ENCODE measurements around the gene DDX4.
"Not testable (repeated sequence)": the region's sequence is repeated elsewhere in the genome, so short reads cannot be mapped to it uniquely, and the experiment has no call there.

Gene DDX4

DNA sequence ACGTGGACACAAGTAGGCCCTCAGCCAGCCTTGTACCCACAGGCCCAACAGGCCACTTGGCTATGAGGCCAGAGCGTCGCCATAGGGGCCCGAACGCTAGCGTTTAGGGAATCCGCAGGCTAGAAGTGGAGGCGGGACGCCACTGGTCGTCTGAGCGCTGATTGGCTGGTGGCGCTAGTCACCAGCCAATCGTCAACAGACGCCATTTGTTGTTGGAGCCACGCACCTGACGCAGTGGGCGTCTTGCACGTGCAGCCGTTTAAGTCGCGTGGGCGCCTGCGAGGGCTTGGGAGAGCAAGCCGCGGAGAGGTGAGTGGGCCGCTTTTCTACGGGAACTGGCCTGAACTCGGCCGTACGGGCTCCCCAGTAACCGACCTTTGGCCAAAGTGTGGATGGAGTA lies at the start of gene DDX4:
Gene DDX4, plus strand, starts transcription at position 269 of the 400 bp plus-strand sequence. CDS start 903 bp downstream, outside the sequence.
- no peak for DNase-seq (ENCODE audit: low spot score)

DNA sequence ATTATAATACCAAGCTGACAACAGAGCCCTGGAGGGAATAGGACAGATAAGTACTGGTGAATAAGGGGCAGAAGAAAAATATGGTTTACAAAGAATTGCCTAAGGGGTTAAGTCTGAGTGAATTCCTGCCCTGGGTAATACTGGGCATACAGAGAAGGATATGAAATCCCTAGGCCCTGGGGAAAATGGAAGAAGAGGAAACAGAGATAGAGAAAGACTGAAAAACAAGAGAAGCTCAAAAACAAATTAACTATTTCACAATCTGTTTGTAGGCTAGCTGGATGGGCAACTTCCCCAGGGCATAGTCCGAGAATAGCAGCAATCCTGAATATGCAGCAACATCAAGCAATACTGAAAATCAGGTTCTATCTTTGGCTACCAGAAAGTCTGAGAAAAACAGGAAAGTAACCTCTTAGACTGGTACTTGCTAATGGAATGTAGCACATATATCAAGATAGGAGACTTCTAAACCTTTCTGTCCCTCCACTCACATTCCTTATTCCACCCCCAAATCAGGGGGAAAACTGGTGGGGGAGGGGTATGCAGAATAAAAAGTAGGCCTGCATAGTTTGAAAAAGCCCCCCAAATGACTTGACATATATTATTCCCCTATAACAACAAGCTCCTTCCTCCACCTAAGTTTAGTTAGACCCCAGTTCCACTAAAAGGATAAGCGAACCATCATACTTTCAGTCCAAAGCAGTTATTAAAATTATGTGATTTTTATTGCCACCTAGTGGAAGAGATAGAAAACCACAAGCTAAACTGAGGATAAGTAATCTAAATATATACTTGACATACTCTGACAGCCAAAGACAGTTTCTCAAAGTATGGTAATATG lies 46.4 kb upstream of the DDX4 start:
- peak; percentile 62 for DNase-seq (ENCODE audit: low spot score)

DNA sequence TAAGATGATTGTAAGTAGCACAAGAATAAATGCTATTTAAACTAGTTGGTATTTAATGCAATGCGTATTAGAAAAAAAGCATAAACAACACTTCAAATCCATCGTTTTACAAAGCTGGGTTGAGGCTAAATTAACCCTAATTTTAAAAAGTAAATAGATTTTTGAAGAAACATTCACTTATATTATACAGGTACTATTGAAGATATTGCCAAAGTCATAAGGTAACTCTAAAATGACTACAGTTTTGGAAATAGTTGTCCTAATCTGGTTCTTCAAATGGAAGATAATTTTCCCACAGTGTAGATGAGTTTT lies 45.8 kb upstream of the DDX4 start:
- DNase-seq (ENCODE audit: low spot score) = no peak

DNA sequence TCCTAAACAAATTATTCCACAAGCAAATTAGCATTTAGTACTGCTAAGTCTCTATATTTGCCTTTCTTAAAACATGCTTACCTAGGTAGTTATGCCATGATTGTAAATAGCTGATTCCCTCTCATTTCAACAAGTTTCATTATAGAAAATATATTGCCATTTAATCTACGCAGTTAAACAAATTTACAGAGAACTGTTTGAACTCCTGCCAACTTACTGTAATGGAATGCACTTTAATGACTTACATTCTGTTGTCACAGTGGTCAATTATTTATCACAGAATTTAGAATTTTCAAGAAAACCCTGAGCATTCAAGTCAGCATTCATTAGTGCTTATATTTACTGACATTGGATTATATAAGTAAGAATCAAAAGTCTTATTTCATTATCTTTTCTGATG lies 45.4 kb upstream of the DDX4 start:
- DNase-seq (ENCODE audit: low spot score) = no peak

DNA sequence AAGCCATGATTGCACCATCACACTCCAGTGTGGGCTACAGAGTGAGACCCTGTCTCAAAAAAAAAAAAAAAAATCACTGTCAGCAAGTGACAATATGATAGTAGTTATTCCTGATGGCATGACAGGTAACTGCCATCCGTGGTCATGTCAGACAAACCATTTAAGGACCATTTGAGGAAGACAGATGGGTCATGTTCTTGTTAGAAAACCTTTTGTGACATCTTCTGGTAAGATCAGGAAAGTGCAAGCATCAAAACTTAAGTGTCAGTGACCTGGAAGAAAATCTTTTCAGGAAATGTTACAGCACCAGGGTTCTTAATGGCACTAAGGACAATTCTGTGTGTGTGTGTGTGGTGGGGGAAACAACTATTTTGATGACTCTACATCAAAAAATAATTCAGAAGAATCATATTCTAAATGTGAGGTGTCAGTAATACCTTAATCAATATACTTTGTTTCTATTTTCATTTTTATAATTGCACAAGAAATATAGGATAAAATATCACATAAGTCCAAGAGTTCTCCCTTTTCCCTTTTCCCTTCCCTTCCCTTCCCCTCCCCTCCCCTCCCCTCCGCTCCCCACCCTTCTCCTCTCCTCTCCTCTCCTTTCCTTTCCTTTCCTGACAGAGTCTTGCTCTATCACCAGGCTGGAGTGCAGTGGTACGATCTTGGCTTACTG lies 43.6 kb upstream of the DDX4 start:
- DNase-seq (ENCODE audit: low spot score) = peak; percentile 37

DNA sequence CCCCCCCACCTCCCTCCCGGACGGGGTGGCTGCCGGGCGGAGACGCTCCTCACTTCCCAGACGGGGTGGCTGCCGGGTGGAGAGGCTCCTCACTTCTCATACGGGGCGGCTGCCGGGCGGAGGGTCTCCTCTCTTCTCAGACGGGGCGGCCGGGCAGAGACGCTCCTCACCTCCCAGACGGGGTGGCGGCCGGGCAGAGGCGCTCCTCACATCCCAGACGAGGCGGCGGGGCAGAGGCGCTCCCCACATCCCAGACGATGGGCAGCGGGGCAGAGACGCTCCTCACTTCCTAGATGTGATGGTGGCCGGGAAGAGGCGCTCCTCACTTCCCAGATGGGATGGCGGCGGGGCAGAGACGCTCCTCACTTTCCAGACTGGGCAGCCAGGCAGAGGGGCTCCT lies 41.2 kb upstream of the DDX4 start:
- not testable (repeated sequence) for DNase-seq (ENCODE audit: low spot score)

DNA sequence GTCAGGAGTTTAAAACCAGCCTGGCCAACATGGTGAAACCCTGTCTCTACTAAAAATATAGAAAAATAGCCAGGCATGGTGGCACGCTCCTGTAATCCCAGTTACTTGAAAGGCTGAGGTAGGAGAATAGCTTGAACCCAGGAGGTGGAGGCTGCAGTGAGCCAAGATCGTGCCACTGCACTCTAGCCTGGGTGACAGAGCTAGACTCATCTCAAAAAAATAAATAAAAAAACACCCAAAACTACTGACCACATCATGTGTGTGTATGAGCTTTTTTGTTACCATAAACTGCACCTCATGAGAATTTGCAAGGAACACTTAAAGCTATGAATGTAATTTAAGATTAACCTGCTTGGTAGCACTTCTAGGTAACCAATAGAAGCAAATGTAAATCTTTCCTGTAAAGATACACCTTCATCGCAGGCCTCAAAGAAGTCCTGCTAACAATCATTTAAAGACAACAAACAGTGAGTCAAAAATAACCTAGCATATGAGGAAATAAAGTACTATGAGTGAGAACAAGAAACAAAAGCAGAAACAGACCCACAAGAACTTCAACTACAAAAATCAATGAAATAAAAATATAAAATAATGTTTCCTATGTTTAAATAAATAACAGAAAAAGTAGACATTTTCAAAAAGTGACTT lies 38.7 kb upstream of the DDX4 start:
- DNase-seq (ENCODE audit: low spot score) = no peak

DNA sequence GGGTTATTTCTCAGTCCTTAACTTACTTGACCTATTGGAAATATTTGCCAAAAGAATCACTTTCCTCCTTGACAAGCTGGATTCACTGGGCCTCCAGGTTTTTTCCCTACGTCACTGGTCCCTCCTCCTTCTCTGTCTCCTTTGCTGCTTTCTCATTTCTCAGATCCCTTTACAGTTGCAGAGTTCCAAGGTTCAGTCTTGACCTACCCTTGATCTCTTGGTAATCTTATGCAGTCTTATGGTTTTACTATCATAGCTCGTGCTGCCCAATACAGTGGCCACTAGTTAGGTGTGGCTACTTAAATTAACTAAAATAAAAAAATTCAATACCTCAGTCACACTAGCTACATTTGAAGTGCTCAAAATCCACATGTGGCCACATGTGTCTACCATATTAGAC lies 37.1 kb upstream of the DDX4 start:
- DNase-seq (ENCODE audit: low spot score) = no peak

DNA sequence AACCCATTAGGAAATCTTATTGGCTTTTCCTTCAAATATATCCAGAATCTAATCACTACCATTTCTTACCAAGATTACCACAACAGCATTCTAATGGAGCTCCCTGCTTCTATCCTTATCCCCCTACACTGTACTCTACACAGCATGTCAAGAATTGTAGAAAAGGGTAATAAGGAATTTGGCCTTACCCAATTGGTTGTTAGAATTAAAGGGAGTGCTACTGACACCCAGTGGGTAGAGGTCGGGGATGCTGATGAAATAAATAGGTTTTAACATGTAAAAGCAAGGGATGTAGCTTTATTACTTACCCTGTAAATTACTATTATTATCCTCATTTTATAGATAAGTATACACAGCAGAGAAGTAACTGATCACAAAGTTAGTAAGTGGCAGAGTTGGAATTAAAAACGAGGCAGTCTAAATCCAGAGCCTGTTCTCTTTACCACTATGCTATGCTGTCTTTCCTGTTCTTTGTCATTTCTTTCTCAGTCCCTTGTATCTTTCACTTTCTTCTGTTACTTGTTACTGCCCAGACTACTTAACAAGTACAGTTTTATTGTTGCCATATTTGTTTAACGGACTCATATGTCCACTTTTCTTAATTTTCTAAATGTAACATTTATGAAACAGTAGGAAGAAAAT lies 36.3 kb upstream of the DDX4 start:
- no peak for DNase-seq (ENCODE audit: low spot score)

DNA sequence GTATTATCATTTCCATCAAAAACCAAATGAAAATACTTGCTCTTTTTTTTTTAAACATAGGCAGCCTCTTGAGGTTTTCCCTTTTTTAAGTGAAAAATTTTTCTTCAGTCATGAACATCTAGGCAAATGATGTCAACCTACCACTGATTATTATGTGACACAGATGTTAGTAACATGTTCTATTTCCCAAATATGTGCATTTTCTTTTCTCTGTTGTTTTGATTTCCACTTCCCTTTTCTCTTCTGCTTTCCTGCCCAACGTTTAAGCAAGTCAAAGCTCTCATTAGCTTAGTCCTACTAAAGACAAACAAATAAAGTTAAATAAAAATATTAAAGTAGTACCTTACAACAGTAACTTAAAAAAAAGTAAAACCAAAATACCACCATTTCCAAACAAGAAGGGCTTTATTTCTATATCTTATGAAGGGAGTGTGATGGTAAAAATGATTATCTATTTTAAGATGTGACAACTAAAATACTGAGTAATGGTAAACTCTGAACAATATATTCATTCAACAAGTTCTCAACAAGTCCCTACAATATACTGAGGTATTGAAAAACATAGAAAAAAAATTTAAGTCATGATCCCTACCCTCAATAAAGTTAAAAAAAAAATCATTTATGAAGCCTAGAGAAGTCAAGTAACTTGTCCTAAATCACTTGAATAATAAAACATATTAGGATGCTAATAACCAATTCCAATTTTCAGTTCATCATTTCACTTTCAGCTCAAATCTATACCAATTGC lies 35.1 kb upstream of the DDX4 start:
- no peak for DNase-seq (ENCODE audit: low spot score)

DNA sequence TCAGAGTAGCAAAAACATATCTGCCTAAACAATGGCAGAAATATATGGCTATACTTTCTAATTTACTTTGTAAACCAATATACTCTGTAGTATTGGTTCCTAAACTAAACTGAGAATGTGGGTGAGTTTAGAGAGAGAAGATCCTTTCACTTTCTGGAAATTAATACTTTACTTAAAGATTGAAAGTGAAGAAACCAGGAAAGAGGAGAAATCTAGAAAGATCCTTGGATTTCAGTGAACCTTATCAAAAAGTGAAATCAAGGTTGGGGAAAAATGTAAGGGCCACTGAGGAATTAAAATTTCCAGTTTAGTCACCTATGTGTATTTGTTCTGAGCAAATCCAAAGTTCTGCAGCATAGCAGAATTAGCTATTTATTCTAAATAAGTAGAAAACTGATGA lies 31.6 kb upstream of the DDX4 start:
- no peak for DNase-seq (ENCODE audit: low spot score)

DNA sequence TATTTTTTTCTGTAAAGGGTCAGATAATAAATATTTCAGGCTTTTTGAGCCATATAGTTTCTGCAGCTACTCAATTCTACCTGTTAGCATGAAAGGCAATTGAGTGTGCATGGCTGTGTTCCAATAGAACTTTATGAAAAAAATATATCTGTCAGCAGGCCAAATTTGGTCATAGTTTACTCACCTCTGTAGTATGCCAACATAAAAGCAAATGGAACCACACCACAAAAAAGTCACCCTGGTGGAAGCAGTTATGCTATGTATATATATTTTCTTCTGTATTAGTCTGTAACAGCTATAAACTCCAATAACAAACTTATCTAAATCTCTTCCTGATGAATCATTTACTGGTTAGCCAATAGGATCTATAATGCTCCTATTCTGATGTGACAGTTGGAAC lies 29.1 kb upstream of the DDX4 start:
- peak; percentile 2 for DNase-seq (ENCODE audit: low spot score)

DNA sequence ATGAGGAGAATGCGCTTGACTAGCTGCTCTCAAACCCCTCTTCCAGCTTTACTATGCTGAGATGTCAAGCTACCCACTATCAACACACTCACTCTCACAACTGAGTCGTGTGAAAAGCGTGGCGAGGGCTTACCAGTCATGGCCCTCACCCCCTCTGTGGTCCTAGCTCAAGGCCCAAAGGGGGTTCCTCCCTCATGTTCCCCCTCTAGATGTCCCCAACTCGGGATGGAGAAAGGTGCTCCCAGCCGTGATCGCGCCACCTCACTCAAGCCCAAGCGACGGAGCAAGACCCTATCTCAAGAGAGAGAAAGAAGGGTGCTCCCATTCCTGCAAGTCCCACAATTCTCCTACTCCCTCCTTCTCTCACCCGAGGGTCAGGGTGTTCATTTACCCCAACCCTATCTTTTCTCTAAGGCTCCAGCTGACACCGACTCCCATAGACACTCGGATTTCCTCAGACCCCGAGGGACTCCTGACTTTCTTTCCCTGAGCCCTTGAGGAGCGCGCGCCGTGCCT lies 26.3 kb upstream of the DDX4 start:
- DNase-seq (ENCODE audit: low spot score) = no peak

DNA sequence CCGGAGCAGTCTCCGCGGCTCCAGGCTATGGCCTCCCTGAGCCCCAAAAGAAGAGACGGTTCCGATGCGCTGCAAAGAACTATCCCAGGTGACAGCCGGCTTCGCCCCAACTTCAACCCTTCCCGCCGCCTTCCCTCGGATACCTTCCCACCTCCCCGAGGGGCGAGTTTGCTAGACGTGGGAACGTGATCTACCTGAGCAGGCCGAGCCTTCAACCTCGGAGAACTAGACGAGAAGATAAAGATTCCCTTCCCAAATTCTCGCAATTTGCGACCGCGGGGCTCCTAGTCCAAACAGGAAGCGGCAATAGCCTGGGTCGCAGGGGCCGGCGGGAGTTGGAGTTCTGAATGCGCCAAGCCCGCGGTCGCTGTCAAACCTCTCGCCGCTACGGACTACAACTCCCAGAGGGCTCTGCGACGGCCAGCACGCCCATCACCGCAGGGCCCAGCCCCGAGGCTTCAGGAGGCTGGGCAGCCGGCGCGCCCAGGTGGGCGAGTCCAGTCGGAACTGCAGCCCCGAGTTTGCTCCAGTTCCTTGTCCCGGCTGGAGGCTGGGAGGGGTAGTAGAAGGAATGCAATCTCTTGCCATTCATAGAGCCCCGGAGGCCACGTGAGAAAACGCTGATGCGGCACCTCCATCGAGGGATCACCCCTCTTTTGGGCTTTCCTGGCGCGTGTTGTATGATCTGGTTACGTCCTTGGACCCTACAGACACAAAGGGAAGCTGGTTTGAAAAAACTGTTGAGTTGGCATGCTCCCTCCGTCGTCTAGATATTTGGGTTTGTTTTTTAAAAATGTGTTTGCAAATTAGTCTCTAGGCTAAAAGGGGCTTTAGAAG lies 25.6 kb upstream of the DDX4 start, which contains the start of gene SLC38A9:
Gene SLC38A9, minus strand, starts transcription at position 302 of the 837 bp plus-strand sequence. CDS start 14,366 bp downstream, outside the sequence.
- DNase-seq (ENCODE audit: low spot score) = peak; percentile 93

DNA sequence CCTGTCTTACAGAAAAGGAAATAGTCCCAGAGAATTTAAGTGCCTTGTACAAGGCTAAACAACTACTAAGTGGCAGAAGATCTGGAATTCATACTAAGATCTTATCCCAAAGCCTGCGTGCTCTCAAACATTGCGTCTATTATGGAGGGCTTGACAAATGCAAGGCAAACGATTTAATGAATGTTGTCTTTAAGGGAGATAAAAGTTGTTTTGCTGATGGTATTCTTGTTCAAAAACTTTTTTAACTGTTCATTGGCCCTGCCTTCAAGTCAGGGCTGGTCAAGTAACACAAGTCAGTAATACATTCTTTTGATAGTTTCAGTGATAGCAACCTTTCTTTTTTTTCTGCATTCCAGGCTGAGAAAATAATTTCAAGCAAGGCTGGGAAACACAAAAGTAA lies 24.0 kb upstream of the DDX4 start:
- no peak for DNase-seq (ENCODE audit: low spot score)

DNA sequence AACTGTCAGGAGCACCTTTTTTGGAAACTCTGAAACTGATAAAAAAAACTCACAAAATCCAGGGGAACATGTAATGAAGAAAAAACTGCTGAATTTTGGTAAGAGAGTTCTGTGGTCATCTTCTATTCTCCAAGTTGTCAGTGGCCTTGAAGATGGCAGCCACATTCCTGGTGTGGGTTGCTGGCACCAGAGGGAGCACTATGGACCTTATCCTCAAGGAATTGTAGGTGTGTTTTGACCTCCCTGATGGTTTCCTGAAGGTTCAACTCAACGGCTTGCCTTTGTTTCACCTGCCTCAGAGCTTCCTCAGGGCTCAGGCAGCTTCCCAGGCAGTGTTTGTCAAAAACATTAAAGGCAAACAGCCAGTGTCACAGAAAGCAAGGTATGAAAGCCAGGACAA lies 23.5 kb upstream of the DDX4 start:
- no peak for DNase-seq (ENCODE audit: low spot score)

DNA sequence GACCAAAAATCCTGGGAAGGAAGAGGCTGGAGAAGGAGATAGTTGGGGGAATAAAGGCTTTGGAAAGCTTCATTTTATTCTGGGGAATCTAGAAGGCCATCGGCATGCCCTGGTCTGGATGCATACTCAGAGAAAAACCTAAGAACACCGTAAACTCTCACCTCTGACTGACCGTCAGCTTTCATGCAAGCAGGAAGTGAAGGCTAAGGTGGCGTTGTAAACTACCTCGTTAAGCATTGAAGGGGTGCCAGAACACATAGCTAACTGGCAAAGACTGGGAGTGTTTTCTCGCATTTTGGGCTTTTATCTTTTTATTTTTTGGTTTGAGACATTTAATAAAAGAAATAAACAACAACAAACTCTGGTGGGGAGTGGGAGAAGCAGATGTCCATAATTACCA lies 23.1 kb upstream of the DDX4 start:
- DNase-seq (ENCODE audit: low spot score) = no peak

DNA sequence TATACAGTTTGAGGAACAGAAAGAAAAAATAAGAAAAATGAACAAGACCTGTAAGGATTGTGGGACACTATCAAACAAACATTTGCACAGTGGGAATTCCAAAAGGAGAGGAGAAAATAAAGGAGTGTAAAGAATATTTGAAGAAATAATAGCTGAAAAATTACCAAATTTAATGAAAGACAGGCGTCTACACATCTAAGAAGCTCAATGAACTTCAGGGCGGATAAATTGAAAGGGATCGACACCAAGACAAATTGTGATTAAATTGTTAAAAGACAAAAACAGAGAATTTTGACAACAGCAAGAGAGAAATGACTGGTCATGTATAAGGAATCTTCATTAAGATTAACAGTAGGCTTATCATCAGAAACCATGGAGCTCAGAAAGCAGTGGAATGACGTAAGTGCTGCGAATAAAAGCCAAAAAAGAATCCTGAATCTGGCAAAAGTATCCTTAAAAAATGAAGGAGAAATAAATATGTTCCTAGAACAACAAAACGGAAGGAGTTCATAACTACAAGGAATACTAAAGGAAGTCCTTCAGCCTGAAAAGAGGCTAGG lies 22.3 kb upstream of the DDX4 start:
- DNase-seq (ENCODE audit: low spot score) = no peak

DNA sequence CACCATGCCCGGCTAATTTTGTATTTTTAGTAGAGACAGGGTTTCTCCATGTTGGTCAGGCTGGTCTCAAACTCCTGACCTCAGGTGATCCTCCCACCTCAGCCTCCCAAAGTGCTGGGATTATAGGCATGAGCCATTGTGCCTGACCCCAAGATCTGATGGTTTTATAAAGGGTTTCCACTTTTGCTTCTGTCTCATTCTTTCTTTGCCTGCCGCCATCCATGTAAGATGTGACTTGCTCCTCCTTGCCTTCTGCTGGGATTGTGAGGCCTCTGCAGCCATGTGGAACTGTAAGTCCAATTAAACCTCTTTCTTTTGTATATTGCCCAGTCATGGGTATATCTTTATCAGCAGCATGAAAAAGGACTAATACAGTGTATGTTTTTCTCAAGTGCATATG lies 18.8 kb upstream of the DDX4 start:
- DNase-seq (ENCODE audit: low spot score) = not testable (repeated sequence)

DNA sequence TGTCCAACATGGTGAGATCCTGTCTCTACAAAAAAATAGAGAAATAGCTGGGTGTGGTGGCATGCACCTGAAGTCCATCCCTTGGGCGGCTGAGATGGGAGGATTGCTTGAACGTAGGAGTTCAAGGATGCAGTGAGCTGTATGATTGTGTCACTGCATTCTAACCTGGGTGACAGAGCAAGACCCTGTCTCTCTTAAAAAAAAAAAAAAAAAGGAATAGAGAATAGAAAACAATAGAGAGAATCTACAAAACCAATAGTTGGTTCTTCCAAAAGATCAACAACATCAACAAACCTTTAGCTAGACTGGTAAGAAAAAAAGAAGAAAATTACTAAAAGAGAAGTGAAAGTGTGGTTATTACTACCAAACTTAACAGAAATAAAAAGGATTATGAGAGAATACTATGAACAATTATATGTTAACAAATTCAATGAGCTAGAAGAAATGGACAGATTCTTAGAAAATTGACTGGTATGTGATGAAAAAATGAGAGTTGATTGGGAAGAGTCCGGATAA lies 17.6 kb upstream of the DDX4 start:
- DNase-seq (ENCODE audit: low spot score) = no peak
